Measurements from ENCODE around the gene METTL2B.

- no peak for TF ChIP-seq CTCF (IDR thresholded peaks at IDR 0.05)
- no peak for TF ChIP-seq POLR2A (IDR thresholded peaks at IDR 0.05)
Observed at GRCh38 chr7:128447941-128448564, 28.5 kb upstream of the METTL2B start.

Data from Peyer's patch (tissue), 4 donors.